ENCODE measurements around the gene C6orf89. TPM values are rescaled to one million over a fixed set of nuclear protein-coding genes. Genes with fewer than 3 reads are reported as not detected.
"Not testable (repeated sequence)": the region's sequence is repeated elsewhere in the genome, so short reads cannot be mapped to it uniquely, and the experiment has no call there.

Gene C6orf89
- total and polyA plus RNA-seq, 4 donors, result 16.7 to 59.7 (median 39.8) TPM

- Histone ChIP-seq H3K4me1 (ENCODE audit: control insufficient read depth in 1 of 2, insufficient read depth in 2 of 2, low read length in 2 of 2) (no peaks in the 10 kb centered on the region), H3K27me3 (ENCODE audit: control insufficient read depth in 1 of 2, insufficient read depth in 2 of 2, low read length in 1 of 2) (no peaks in the 10 kb centered on the region), H3K36me3 (ENCODE audit: control insufficient read depth in 1 of 2, insufficient read depth in 2 of 2, low read length in 1 of 2) (no peaks in the 10 kb centered on the region), H3K27ac (ENCODE audit: low read depth in 1 of 2, low read length in 2 of 2) (no peak overlapping the region), H3K4me3 (ENCODE audit: low read length in 2 of 2) (no peak overlapping the region), H3K9me3 (ENCODE audit: control insufficient read depth, low read length) (no peaks in the 10 kb centered on the region)
- WGBS, 2 donors, result 92 to 93% methylated on average over 6 of the region's 6 CpGs
- ATAC-seq (ENCODE audit: low FRiP score) (no peak), DNase-seq (peak in 1 of 2 donors; percentile 51)
- intact Hi-C loops (cut with DNase I), result no loop called here
These were observed 52.1 kb downstream of the C6orf89 start for GRCh38 chr6:36937896-36938295.

DNA sequence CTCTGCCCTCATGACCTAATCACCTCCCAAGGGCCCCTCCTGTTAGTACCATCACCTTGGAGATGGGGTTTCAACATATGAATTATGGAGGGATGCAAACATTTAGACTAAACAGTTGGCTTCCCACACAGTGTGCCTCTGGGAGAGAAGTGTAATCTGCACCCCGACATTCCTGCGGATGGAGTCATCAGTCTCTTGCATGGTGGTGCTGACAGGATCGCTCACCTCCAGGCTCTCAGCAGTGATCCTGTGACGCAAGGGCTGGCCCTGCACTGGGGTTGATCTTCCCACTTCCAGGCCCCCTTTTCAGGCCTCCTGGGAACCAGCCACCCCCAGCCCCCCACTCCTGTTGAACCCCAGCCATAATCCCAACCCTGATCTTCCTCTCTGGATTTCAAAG, 52.8 kb downstream of the C6orf89 start:
- 75 to 80% methylated on average over 4 of the region's 4 CpGs for WGBS, 2 donors
- Histone ChIP-seq H3K4me1 (ENCODE audit: control insufficient read depth in 1 of 2, insufficient read depth in 2 of 2, low read length in 2 of 2) (no peaks in the 10 kb centered on the region), H3K27me3 (ENCODE audit: control insufficient read depth in 1 of 2, insufficient read depth in 2 of 2, low read length in 1 of 2) (no peaks in the 10 kb centered on the region), H3K27ac (ENCODE audit: low read depth in 1 of 2, low read length in 2 of 2) (no peak overlapping the region), H3K36me3 (ENCODE audit: control insufficient read depth in 1 of 2, insufficient read depth in 2 of 2, low read length in 1 of 2) (no peaks in the 10 kb centered on the region), H3K4me3 (ENCODE audit: low read length in 2 of 2) (no peak overlapping the region), H3K9me3 (ENCODE audit: control insufficient read depth, low read length) (no peaks in the 10 kb centered on the region)
- DNase-seq, result peak in 1 of 2 donors; percentile 53
- ATAC-seq (ENCODE audit: low FRiP score), result no peak
- intact Hi-C loops (cut with DNase I), result no loop called here

- H3K4me1 ChIP-seq (ENCODE audit: control insufficient read depth in 1 of 2, insufficient read depth in 2 of 2, low read length in 2 of 2); H3K27me3 ChIP-seq (ENCODE audit: control insufficient read depth in 1 of 2, insufficient read depth in 2 of 2, low read length in 1 of 2); DNase-seq; H3K27ac ChIP-seq (ENCODE audit: low read depth in 1 of 2, low read length in 2 of 2); intact Hi-C loops (cut with DNase I); ATAC-seq (ENCODE audit: low FRiP score); H3K36me3 ChIP-seq (ENCODE audit: control insufficient read depth in 1 of 2, insufficient read depth in 2 of 2, low read length in 1 of 2); H3K9me3 ChIP-seq (ENCODE audit: control insufficient read depth, low read length); H3K4me3 ChIP-seq (ENCODE audit: low read length in 2 of 2): not testable (repeated sequence)
- 94 to 95% methylated on average over 5 of the region's 5 CpGs for whole genome bisulfite sequencing, 2 donors
These were observed 53.3 kb downstream of the C6orf89 start for GRCh38 chr6:36939005-36939404.

- Histone ChIP-seq H3K27ac (ENCODE audit: low read depth in 1 of 2, low read length in 2 of 2) (no peak overlapping the region), H3K4me1 (ENCODE audit: control insufficient read depth in 1 of 2, insufficient read depth in 2 of 2, low read length in 2 of 2) (no peaks in the 10 kb centered on the region), H3K4me3 (ENCODE audit: low read length in 2 of 2) (no peak overlapping the region), H3K27me3 (ENCODE audit: control insufficient read depth in 1 of 2, insufficient read depth in 2 of 2, low read length in 1 of 2) (no peaks in the 10 kb centered on the region), H3K9me3 (ENCODE audit: control insufficient read depth, low read length) (no peaks in the 10 kb centered on the region), H3K36me3 (ENCODE audit: control insufficient read depth in 1 of 2, insufficient read depth in 2 of 2, low read length in 1 of 2) (no peaks in the 10 kb centered on the region)
- peak in 1 of 2 donors; percentile 51 for DNase-seq
- WGBS, 2 donors, result 92 to 93% methylated on average over 10 of the region's 10 CpGs
- intact Hi-C loops (cut with DNase I), result no loop called here
- no peak for ATAC-seq (ENCODE audit: low FRiP score)
These were observed 54.3 kb downstream of the C6orf89 start for GRCh38 chr6:36940027-36940426.

- H3K27me3 ChIP-seq (ENCODE audit: control insufficient read depth in 1 of 2, insufficient read depth in 2 of 2, low read length in 1 of 2); H3K4me3 ChIP-seq (ENCODE audit: low read length in 2 of 2); intact Hi-C loops (cut with DNase I); ATAC-seq (ENCODE audit: low FRiP score); H3K9me3 ChIP-seq (ENCODE audit: control insufficient read depth, low read length); H3K36me3 ChIP-seq (ENCODE audit: control insufficient read depth in 1 of 2, insufficient read depth in 2 of 2, low read length in 1 of 2); H3K27ac ChIP-seq (ENCODE audit: low read depth in 1 of 2, low read length in 2 of 2); H3K4me1 ChIP-seq (ENCODE audit: control insufficient read depth in 1 of 2, insufficient read depth in 2 of 2, low read length in 2 of 2): not testable (repeated sequence)
- WGBS, 2 donors, result 93 to 96% methylated on average over 3 to 40 of the region's 40 CpGs
- peak in 1 of 2 donors; percentile 30 for DNase-seq
These were observed 55.8 kb downstream of the C6orf89 start for GRCh38 chr6:36941561-36941960.

DNA sequence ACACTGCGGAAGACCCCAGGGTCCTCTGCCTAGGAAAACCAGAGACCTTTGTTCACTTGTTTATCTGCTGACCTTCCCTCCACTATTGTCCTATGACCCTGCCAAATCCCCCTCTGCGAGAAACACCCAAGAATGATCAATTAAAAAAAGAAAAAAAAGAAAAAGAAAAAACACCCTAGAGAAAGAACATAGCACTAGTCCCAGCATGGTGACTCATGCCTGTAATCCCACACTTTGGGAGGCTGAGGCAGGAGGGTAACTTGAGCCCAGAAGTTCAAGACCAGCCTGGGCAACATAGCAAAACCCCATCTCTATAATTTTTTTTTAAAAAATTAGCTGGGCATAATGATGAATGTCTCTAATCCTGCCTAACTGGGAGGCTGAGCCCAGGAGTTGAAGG, 56.6 kb downstream of the C6orf89 start:
- not testable (repeated sequence) for ATAC-seq (ENCODE audit: low FRiP score)
- WGBS, 2 donors, result 93 to 100% methylated on average over 1 of the region's 2 CpGs

GRCh38 chr6:36944650-36945049, 58.9 kb downstream of the C6orf89 start:
- Histone ChIP-seq H3K4me1 (ENCODE audit: control insufficient read depth in 1 of 2, insufficient read depth in 2 of 2, low read length in 2 of 2) (no peaks in the 10 kb centered on the region), H3K27me3 (ENCODE audit: control insufficient read depth in 1 of 2, insufficient read depth in 2 of 2, low read length in 1 of 2) (no peaks in the 10 kb centered on the region), H3K4me3 (ENCODE audit: low read length in 2 of 2) (no peak overlapping the region), H3K27ac (ENCODE audit: low read depth in 1 of 2, low read length in 2 of 2) (no peak overlapping the region), H3K9me3 (ENCODE audit: control insufficient read depth, low read length) (no peaks in the 10 kb centered on the region), H3K36me3 (ENCODE audit: control insufficient read depth in 1 of 2, insufficient read depth in 2 of 2, low read length in 1 of 2) (no peaks in the 10 kb centered on the region)
- WGBS, 2 donors, result 81 to 84% methylated on average over 5 of the region's 5 CpGs
- DNase-seq (peak in 1 of 2 donors; percentile 2), ATAC-seq (ENCODE audit: low FRiP score) (no peak)
- intact Hi-C loops (cut with DNase I), result no loop called here

More for the DNA sequence above, 56.6 kb downstream of the C6orf89 start:
- H3K9me3 ChIP-seq (ENCODE audit: control insufficient read depth, low read length); H3K36me3 ChIP-seq (ENCODE audit: control insufficient read depth in 1 of 2, insufficient read depth in 2 of 2, low read length in 1 of 2); intact Hi-C loops (cut with DNase I); H3K4me1 ChIP-seq (ENCODE audit: control insufficient read depth in 1 of 2, insufficient read depth in 2 of 2, low read length in 2 of 2); H3K27ac ChIP-seq (ENCODE audit: low read depth in 1 of 2, low read length in 2 of 2); H3K4me3 ChIP-seq (ENCODE audit: low read length in 2 of 2); DNase-seq; H3K27me3 ChIP-seq (ENCODE audit: control insufficient read depth in 1 of 2, insufficient read depth in 2 of 2, low read length in 1 of 2): not testable (repeated sequence)

DNA sequence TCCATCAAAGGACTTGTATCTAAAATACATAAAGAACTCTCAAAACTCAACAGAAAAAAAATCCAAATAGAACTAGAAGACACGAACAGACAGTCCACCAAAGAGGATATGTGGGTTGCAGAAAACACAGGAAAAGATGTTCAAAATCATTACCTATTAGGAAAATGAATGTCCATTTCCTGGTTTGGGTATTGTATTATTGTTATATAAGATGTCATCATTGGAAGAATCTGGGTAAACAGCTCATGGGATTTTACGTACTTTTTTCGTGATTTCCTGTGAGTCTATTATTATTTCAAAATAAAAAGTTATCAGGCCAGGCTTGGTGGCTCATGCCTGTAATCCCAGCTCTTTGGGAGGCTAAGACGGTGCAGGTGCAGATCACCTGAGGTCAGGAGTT, 59.5 kb downstream of the C6orf89 start:
- Histone ChIP-seq H3K27me3 (ENCODE audit: control insufficient read depth in 1 of 2, insufficient read depth in 2 of 2, low read length in 1 of 2) (no peaks in the 10 kb centered on the region), H3K27ac (ENCODE audit: low read depth in 1 of 2, low read length in 2 of 2) (no peak overlapping the region), H3K36me3 (ENCODE audit: control insufficient read depth in 1 of 2, insufficient read depth in 2 of 2, low read length in 1 of 2) (no peaks in the 10 kb centered on the region), H3K4me3 (ENCODE audit: low read length in 2 of 2) (no peak overlapping the region), H3K4me1 (ENCODE audit: control insufficient read depth in 1 of 2, insufficient read depth in 2 of 2, low read length in 2 of 2) (no peaks in the 10 kb centered on the region), H3K9me3 (ENCODE audit: control insufficient read depth, low read length) (no peaks in the 10 kb centered on the region)
- 90% methylated on average over 4 of the region's 4 CpGs for WGBS, 2 donors
- ATAC-seq (ENCODE audit: low FRiP score) (no peak), DNase-seq (peak in 1 of 2 donors; percentile 10)
- intact Hi-C loops (cut with DNase I), result no loop called here

DNA sequence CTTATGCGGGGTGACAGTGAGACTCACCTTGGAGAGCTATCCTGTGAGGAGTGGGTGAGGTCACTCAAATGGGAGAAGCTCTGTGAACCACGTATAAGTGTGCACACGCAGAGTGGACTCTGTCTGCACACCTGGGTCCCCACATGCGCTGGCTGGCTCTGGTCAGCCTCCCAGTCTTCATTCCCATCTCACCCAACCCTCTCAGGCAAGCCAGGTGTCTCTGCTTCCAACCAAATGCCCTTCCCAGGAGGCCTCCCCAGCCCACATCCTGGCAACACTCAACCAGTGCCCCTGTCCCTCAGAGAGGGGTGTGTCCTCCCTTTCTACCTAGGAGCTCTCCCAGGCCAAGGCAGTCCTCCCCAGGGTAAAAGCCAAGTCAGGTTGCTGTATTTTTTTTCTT, 60.8 kb downstream of the C6orf89 start:
- ATAC-seq (ENCODE audit: low FRiP score) (no peak), DNase-seq (peak in 1 of 2 donors; percentile 51)
- Histone ChIP-seq H3K27ac (ENCODE audit: low read depth in 1 of 2, low read length in 2 of 2) (no peak overlapping the region), H3K4me1 (ENCODE audit: control insufficient read depth in 1 of 2, insufficient read depth in 2 of 2, low read length in 2 of 2) (no peaks in the 10 kb centered on the region), H3K9me3 (ENCODE audit: control insufficient read depth, low read length) (no peaks in the 10 kb centered on the region), H3K27me3 (ENCODE audit: control insufficient read depth in 1 of 2, insufficient read depth in 2 of 2, low read length in 1 of 2) (no peaks in the 10 kb centered on the region), H3K4me3 (ENCODE audit: low read length in 2 of 2) (no peak overlapping the region), H3K36me3 (ENCODE audit: control insufficient read depth in 1 of 2, insufficient read depth in 2 of 2, low read length in 1 of 2) (no peaks in the 10 kb centered on the region)
- 87 to 90% methylated on average over 4 of the region's 4 CpGs for WGBS, 2 donors
- intact Hi-C loops (cut with DNase I), result no loop called here

Data from aorta (tissue), 5 donors.